Measurements from ENCODE around the gene GATB.

Gene GATB

DNA sequence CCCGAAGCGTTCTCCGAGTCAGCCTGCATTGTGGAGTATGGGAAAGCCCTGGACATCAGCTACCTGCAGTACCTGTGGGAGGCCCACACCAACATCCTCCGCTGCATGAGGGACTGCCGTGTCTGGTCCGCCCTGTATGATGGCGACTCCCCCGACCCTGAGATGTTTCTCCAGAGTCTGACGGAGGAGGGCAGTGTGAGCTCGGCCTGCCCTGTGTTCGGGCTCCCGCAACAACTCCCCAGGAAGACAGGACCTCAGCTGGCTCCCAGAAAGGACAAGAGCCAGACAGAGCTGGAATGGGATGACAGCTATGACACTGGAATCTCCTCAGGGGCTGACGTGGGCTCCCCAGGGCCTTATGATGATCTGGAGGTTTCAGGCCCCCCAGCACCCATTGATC lies 111.3 kb downstream of the GATB start:
- no peak for DNase-seq (ENCODE audit: low read depth)

- no peak for DNase-seq (ENCODE audit: low read depth)
Measured at GRCh38 chr4:151646322-151646721, 114.5 kb downstream of the GATB start.

GRCh38 chr4:151644622-151645021 lies 116.2 kb downstream of the GATB start:
- DNase-seq (ENCODE audit: low read depth), result no peak

DNA sequence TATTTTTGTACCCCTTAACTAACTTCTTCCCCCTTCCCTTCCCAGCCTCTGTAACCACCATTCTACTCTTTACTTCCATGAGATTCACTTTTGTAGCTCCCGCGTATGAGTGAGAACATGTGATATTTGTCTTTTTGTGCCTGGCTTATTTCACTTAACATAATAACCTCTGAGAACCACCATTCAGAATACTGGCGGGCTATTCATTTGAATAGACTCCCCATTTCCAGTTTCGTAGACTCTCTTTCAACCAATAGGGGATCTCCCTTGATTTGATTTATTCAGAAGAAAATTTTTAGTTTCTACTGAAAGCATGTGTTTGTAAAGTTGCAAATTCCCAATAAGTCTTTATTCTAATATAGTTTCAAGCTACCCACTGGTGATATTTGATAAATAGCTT lies 117.2 kb downstream of the GATB start:
- DNase-seq (ENCODE audit: low read depth), result no peak

- DNase-seq (ENCODE audit: low read depth), result no peak
Measured at GRCh38 chr4:151641983-151642382, 118.8 kb downstream of the GATB start.

DNA sequence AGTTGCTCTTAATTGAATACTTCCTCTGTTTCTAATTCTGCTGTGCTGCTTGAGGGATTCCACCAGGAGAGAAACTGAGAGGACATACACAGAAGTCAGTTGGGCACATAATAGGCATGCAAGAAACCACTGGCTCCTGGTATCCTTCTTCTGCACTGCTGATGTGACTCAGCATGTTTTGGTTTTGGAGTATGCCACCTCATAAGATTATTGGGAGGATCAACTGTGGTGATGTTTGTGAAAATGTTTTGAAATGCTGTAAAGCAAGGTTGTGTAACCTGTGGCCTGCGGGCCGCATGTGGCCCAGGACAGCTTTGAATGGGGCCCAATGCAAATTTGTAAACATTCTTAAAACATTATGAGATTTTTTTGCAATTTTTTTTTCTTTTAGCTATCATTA lies 119.6 kb downstream of the GATB start:
- DNase-seq (ENCODE audit: low read depth), result peak; percentile 59

DNA sequence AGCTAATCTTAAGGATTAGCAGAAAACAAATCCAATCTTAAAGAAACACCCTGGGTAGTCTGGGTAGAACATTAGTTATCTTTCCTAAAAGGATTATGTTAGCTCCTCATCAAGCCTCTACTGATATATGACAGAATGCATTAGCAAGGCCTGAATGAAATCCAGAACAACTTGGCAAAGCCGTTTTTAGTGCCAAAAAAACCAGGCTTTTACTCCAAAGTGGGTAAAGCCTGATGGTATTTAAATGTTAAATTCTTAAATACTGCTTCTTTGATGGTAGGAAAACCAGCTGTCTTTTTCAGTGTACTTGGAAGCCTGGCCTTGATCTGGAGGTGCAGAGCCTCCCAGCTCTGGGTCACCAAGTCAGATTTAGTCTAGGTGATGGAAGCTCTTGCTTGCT lies 120.4 kb downstream of the GATB start:
- no peak for DNase-seq (ENCODE audit: low read depth)

GRCh38 chr4:151638295-151638858 lies 122.4 kb downstream of the GATB start:
- DNase-seq (ENCODE audit: low read depth), result no peak

GRCh38 chr4:151631349-151631748 lies 129.5 kb downstream of the GATB start:
- DNase-seq (ENCODE audit: low read depth), result no peak

DNA sequence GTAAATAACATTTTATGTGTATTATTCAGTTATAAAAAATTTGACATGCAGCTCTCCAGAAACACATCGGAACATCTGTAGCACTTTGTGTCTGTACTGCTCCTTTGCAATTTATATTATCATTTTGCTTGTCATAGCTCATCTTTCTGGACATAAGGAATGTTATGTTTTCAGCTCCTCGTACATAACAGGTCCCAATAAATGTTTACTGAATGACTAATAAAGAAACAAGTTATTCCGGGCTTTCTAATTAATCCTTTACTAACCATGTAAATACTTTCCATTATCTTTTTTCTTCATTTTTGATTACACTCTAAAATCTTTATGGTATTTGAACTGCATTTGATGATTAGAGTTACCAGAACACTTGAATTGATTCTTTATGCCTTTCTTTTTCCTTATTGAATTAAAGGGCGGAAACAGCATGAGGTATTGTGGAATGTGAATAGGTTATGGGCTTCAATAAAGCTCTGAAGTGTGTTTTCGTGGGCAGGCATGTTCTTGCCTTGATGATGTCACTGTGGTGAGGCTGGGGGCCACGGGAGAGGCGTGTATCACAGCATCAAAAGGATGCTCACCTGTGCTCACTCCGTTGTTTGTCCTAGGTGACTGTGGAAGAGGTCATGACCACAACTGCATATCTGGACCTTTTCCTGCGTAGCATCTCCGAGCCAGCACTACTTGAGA lies 131.6 kb downstream of the GATB start:
- DNase-seq (ENCODE audit: low read depth), result no peak

- DNase-seq (ENCODE audit: low read depth), result no peak
Measured at GRCh38 chr4:151628001-151628608, 132.7 kb downstream of the GATB start.

- DNase-seq (ENCODE audit: low read depth), result no peak
Measured at GRCh38 chr4:151627491-151627890, 133.3 kb downstream of the GATB start.

- DNase-seq (ENCODE audit: low read depth), result no peak
Measured at GRCh38 chr4:151626751-151627150, 134.1 kb downstream of the GATB start.

DNA sequence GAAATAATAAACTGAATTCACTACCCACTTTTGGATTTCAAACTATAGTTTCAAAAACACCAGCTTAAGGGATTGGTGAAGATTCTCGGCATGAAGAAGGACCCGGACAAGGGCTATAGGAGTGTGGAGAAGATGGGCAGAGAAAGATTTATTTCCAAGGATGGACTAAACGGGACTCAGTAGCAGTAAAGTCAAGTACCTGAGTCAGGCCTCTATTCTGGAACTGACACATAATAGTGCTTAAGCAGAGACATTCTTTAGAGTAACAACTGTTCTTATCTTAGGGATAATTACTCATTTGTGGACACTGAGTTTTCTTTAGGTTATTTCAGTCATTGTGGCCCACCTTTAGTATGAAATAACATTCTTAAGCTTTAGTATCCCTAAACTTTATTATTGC lies 134.6 kb downstream of the GATB start:
- no peak for DNase-seq (ENCODE audit: low read depth)

DNA sequence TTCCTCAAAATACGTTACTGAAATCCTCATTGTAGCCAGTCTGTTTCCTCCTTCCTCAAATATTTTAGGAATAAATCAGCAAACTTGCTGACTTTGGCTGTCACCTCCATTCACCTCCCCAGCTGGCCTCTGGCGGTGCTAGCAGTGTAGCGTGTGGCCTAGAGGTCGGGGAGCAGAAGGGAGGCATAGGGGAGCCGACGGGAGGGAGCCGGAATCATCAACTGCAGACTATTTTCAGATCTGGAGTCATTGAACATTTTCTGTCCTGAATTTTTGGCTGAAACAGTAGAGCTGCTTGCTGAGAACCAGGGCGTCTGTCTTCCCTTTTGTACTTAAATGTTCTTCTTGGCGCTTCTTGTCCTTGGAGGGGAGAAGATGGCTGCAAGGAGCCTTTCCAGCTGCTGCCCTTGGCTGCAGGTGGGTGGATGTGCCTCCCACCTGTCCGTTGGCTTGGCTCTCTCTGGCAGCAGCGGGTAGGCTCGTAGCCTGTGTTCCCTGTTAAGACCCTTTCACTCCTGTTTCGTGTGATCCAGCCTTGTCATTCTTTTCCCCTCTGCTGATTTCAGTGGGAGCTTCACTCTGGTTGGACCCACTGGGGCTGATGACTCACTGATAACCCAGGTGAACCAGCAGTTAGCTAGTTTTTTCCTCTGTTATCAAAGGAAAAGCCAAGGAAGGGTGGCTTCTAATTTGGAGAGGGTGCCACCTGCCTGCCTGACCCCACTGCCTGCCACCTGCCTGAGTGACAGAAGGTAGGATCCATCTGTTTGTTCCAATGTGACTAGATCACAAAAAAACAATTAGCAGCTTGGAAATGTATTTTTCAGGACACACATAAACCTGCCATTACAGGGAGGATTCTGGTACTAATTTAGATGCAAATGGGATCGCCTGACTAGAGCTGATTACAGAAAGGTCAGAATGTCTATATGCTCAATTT lies 135.9 kb downstream of the GATB start:
- DNase-seq (ENCODE audit: low read depth), result no peak
